K562 (cell line): Measurements from ENCODE around the gene LRRC4C. TPM values are rescaled to one million over a fixed set of nuclear protein-coding genes. Genes with fewer than 3 reads are reported as not detected.
A peak's percentile ranks its signal among the peaks of the same experiment; 100 is the strongest.

ENCODE experiments used
- ATAC-seq: fragments of 200-7000 bp; cut with Tn5 transposase; 3 replicates; pipeline ENCODE4 v1.9.1; 2020; ENCODE audit warnings: moderate library complexity
- BruUV-seq: library from RNA; stranded (reverse); fragments of 400-500 nt; replicated peaks from 2 replicates; lab custom pipeline; 2021; lab: Mats Ljungman, UMichigan
- CTCF ChIA-PET: fragments of 300-600 bp; formaldehyde crosslinking; extraction: SDS; loops from one replicate; lab custom pipeline; 2021; ENCODE audit warnings: low intra/inter-chr PET ratio; lab: Yijun Ruan, JAX
- POLR2A ChIA-PET: fragments of 300-600, 350-650 bp; sonication (Branson Sonifier 250); formaldehyde crosslinking; extraction: SDS; loops from one replicate; lab custom pipeline; 2021; ENCODE audit warnings: antibody characterized with exemption, inconsistent platforms; lab: Yijun Ruan, JAX
- DNase-seq, 4 experiments: peaks; one replicate each; pipeline versions ENCODE4 v3.0.0 to v3.0.0-alpha.2; 2011 to 2018; ENCODE audit warnings: low spot score in 3 of 4, mixed read lengths in 3 of 4; ENCODE audit errors: extremely low read depth in 1 of 4
- FAIRE-seq: peaks from 2 replicates; lab custom pipeline; 2011; peaks lifted over from hg19 to GRCh38; lab: Jason Lieb, UNC
- H2AFZ ChIP-seq: 2 replicates; pipeline ENCODE4 v1.6.0; 2011; ENCODE audit warnings: low read depth, low read length, control low read depth, inconsistent platforms
- H3K27ac ChIP-seq: fragments of 200-600 bp; 3 replicates; pipeline ENCODE4 v1.8.0; 2011; ENCODE audit warnings: low read depth, mild to moderate bottlenecking, control low read depth, inconsistent platforms, low read length, moderate library complexity, mixed read lengths; ENCODE audit errors: extremely low read depth
- H3K27me3 ChIP-seq, 2 experiments: fragments of 300-600 bp in 1 of 2; 2 replicates in 1 of 2; 3 replicates in 1 of 2; pipeline versions ENCODE4 v1.6.0 to v1.8.0; 2011; ENCODE audit warnings: inconsistent platforms in 2 of 2, low read length in 2 of 2, mild to moderate bottlenecking in 1 of 2, mixed read lengths in 1 of 2, moderate library complexity in 1 of 2; ENCODE audit not compliant: control insufficient read depth in 2 of 2, insufficient read depth in 2 of 2
- H3K36me3 ChIP-seq: fragments of 300-600 bp; 3 replicates; pipeline ENCODE4 v1.8.0; 2011; ENCODE audit warnings: mild to moderate bottlenecking, low read length, inconsistent platforms; ENCODE audit not compliant: control insufficient read depth, insufficient read depth
- H3K4me1 ChIP-seq, 2 experiments: fragments of 200-600 bp in 1 of 2; replicated peaks in 1 of 2; 2 replicates in 1 of 2; 3 replicates in 1 of 2; pipeline versions ENCODE4 v1.5.1 to v1.8.0; 2011; ENCODE audit warnings: inconsistent platforms in 2 of 2, low read length in 2 of 2, mild to moderate bottlenecking in 1 of 2, mixed read lengths in 1 of 2, moderate library complexity in 1 of 2; ENCODE audit not compliant: control insufficient read depth in 2 of 2, insufficient read depth in 2 of 2
- H3K4me2 ChIP-seq: 2 replicates; pipeline ENCODE4 v1.6.1; 2011; ENCODE audit warnings: low read length, control low read depth, inconsistent platforms, mixed read lengths; ENCODE audit not compliant: insufficient read depth
- H3K4me3 ChIP-seq: fragments of 200-600 bp; sonication (generic), shearing (Covaris generic); 2 replicates; pipeline ENCODE4 v1.5.1; 2016; ENCODE audit warnings: control low read depth, inconsistent platforms
- H3K79me2 ChIP-seq: fragments of 200-600 bp; 3 replicates; pipeline ENCODE4 v1.8.0; 2011; ENCODE audit warnings: low read length, inconsistent platforms; ENCODE audit not compliant: control insufficient read depth, insufficient read depth
- H3K9ac ChIP-seq, 2 experiments: 2 replicates each; pipeline versions ENCODE4 v1.6.0 to v1.6.1; 2011; ENCODE audit warnings: low read depth in 2 of 2, low read length in 2 of 2, control low read depth in 1 of 2, inconsistent platforms in 1 of 2, mild to moderate bottlenecking in 1 of 2, mixed read lengths in 1 of 2; ENCODE audit not compliant: insufficient read depth in 1 of 2
- H3K9me1 ChIP-seq: one replicate; pipeline ENCODE4 v1.6.0; 2011; ENCODE audit warnings: inconsistent platforms, mild to moderate bottlenecking, low read length, moderate library complexity; ENCODE audit not compliant: control insufficient read depth, insufficient read depth
- H3K9me3 ChIP-seq: replicated peaks from 2 replicates; pipeline ENCODE4 v1.5.1; 2011; ENCODE audit warnings: low read depth, low read length, inconsistent platforms; ENCODE audit not compliant: control insufficient read depth, insufficient read depth
- H4K20me1 ChIP-seq: replicated peaks from 2 replicates; pipeline ENCODE4 v1.6.1; 2011; ENCODE audit warnings: low read length, inconsistent platforms, mixed read lengths; ENCODE audit not compliant: control insufficient read depth, insufficient read depth
- BRD4 ChIP-seq: fragments of 200-600 bp; sonication (generic); IDR thresholded peaks from 2 replicates; pipeline ENCODE4 v1.6.1; 2017; ENCODE audit warnings: inconsistent platforms
- CEBPG ChIP-seq, 3 experiments: fragments of 200-800 bp in 1 of 3; sonication (Bioruptor generic) in 1 of 3; sonication (generic) in 1 of 3; formaldehyde crosslinking in 1 of 3; IDR thresholded peaks in 2 of 3; conservative IDR thresholded peaks in 1 of 3; 2 replicates each; pipeline versions ENCODE4 v1.6.1 to v1.8.0; 2016 to 2022; ENCODE audit warnings: missing compliant biosample characterization in 2 of 3, missing genetic modification characterization in 2 of 3, mild to moderate bottlenecking in 1 of 3, missing genetic modification reagents in 1 of 3
- CHCHD3 ChIP-seq: fragments of 250-450 bp; sonication (Bioruptor Pico); IDR thresholded peaks from 2 replicates; pipeline ENCODE4 v2.1.2; 2022; ENCODE audit warnings: mild to moderate bottlenecking
- LEF1 ChIP-seq: fragments of 450-650 bp; IDR thresholded peaks from 2 replicates; pipeline ENCODE4 v1.6.1; 2016; ENCODE audit warnings: mild to moderate bottlenecking
- MCM7 ChIP-seq, 2 experiments: fragments of 450-650 bp; IDR thresholded peaks; 2 replicates each; pipeline ENCODE4 v1.6.1; 2016 to 2018
- MYBL2 ChIP-seq, 2 experiments: fragments of 450-650 bp in 1 of 2; sonication (generic) in 1 of 2; formaldehyde crosslinking in 1 of 2; IDR thresholded peaks; 2 replicates each; pipeline versions ENCODE4 v1.6.1 to v1.8.1; 2017 to 2022; ENCODE audit warnings: borderline replicate concordance in 1 of 2, inconsistent platforms in 1 of 2, low read depth in 1 of 2, mild to moderate bottlenecking in 1 of 2, missing genetic modification reagents in 1 of 2, moderate library complexity in 1 of 2
- STAT5A ChIP-seq: IDR thresholded peaks from 2 replicates; pipeline ENCODE4 v1.6.1; 2012; ENCODE audit warnings: low read length, inconsistent platforms, borderline replicate concordance
- TAF1 ChIP-seq: IDR thresholded peaks from 2 replicates; pipeline ENCODE4 v1.6.1; 2011; ENCODE audit warnings: mild to moderate bottlenecking, low read length, moderate library complexity; ENCODE audit not compliant: insufficient read depth, control insufficient read depth, severe bottlenecking; ENCODE audit errors: extremely low read depth
- TEAD1 ChIP-seq, 2 experiments: fragments of 450-650 bp in 1 of 2; sonication (generic) in 1 of 2; formaldehyde crosslinking; IDR thresholded peaks; 2 replicates each; pipeline versions ENCODE4 v1.4.0 to v1.8.0; 2020 to 2022; ENCODE audit warnings: mild to moderate bottlenecking in 2 of 2, missing genetic modification reagents in 1 of 2
- ZNF239 ChIP-seq: fragments of 250-450 bp; sonication (Bioruptor Pico); IDR thresholded peaks from 2 replicates; pipeline ENCODE4 v1.4.0; 2020; ENCODE audit warnings: mild to moderate bottlenecking
- ZNF384 ChIP-seq: IDR thresholded peaks from 2 replicates; pipeline ENCODE4 v1.6.1; 2012; ENCODE audit warnings: low read depth, low read length, improper control_type of control experiment
- WGBS: fragments of 100-300 bp; shearing (Covaris generic); methylation state at CpG from one replicate; pipeline ENCODE4 v1.1.6; 2016; ENCODE audit warnings: low coverage, mixed read lengths; ENCODE audit not compliant: insufficient coverage; ENCODE audit errors: missing lambda C conversion rate; 5-methylcytosine and 5-hydroxymethylcytosine counted together
- in situ Hi-C: fragments of 300-500 bp; cut with MboI; formaldehyde crosslinking; loops from 4 replicates; pipeline ENCODE4 v1.15.0; 2018; ENCODE audit warnings: inconsistent platforms, mixed read lengths
- intact Hi-C: fragments of 100-400 bp; cut with micrococcal nuclease; formaldehyde crosslinking; loops from 2 replicates; pipeline ENCODE4 v1.14.2; 2022
- polyA plus RNA-seq, 8 experiments: library from polyadenylated mRNA; depleted of rRNA in 4 of 8; stranded (reverse) in 5 of 8; unstranded in 3 of 8; fragments of >200 nt; fragmentation: Nextera tagmentation in 2 of 8; fragmentation: Illumina TruSeq in 1 of 8; extraction: Ambion mirVana in 2 of 8; extraction: Trizol in 1 of 8; gene quantifications; 2 replicates each; pipeline versions ENCODE4 v1.2.1 to v1.2.3, GENCODE V29; 2011 to 2014; ENCODE audit warnings: inconsistent platforms in 1 of 8, missing spikeins in 1 of 8
- total RNA-seq, 7 experiments: library from RNA; depleted of rRNA in 6 of 7; stranded (reverse); fragments of >200 nt in 6 of 7; fragmentation: Illumina TruSeq in 2 of 7; extraction: Trizol in 2 of 7; gene quantifications; 2 replicates each; pipeline versions ENCODE4 v1.2.1 to v1.2.3, GENCODE V29; 2011 to 2021; ENCODE audit warnings: low replicate concordance in 1 of 7
- TF ChIP-seq, protein P1 (sequence below): fragments of 250-450 bp; sonication (Bioruptor Pico); IDR thresholded peaks from 2 replicates; pipeline ENCODE4 v1.5.0; 2020; ENCODE audit warnings: mild to moderate bottlenecking, borderline replicate concordance
- TF ChIP-seq, protein P2 (sequence below): sonication (generic); formaldehyde crosslinking; IDR thresholded peaks from 2 replicates; pipeline ENCODE4 v1.8.1; 2023; ENCODE audit warnings: mild to moderate bottlenecking, missing genetic modification reagents

Gene LRRC4C
- total and polyA plus RNA-seq, 9 of the 15 experiments (the other 6 are each of a cell fraction or from before 2014, with no cell fraction given), result not detected

DNA sequence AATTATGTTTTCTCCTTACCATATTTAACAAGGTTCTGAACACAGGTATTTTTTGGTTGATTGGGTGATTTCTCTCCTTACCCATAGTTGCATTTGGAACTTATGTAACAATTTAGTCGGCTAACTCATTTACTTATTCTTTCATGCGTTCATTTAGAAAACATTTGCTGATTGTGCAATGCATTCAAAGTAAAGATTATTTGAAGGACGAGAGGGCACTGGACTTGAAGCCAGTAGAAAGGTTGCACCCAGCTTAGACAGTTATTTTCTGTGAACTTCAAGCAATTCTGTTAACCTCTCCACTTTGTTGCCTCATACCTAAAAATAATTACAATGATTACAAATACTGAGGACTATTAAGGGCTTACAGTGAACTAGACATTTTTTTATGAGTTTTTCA is 769.6 kb downstream of the LRRC4C start:
- CTCF ChIA-PET, result no interaction called here
- in situ Hi-C loops, result no loop called here
- H3K4me2 ChIP-seq, result no peak overlapping the region

DNA sequence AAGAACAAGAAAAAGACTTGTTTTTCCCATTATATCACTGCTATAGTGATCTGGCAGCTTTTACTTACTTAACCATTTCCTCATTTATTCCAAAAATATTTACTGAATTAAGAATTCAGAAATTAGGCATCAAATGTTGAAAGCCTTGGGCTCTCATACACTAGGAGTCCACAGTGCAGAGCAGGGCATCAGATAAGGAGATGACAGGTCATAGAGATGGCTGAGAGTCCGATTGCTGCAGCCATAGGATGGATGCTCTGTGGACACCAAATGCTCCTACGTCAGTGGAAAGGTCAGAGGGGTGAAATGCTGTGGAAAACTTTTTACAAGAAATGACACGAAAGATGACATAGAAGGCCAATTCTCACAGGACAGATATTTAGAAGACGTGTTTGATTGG is 771.1 kb downstream of the LRRC4C start:
- Histone ChIP-seq H3K4me2 (no peak overlapping the region), H3K79me2 (no peaks in the 10 kb centered on the region), H3K27me3 (no peaks in the 10 kb centered on the region), H3K27ac (no peak overlapping the region), H3K9ac (no peak overlapping the region), H3K9me3 (no peaks in the 10 kb centered on the region; the same call in 1 of the 2 replicates), H3K4me3 (no peak overlapping the region), H2AFZ (no peak overlapping the region), H3K4me1 (no peaks in the 10 kb centered on the region), H3K9me1 (no peaks in the 10 kb centered on the region), H3K36me3 (no peaks in the 10 kb centered on the region), H4K20me1 (no peaks in the 10 kb centered on the region)
- no peak for DNase-seq
- ChIA-PET CTCF (no interaction called here), POLR2A (no interaction called here)
- ATAC-seq, result no peak
- WGBS, result 2% methylated on average over 4 of the region's 4 CpGs
- BruUV-seq, result no TSS peak
- in situ Hi-C loops (no loop called here), intact Hi-C loops (no loop called here)
- FAIRE-seq, result no peak
- TF ChIP-seq, protein P1, sequence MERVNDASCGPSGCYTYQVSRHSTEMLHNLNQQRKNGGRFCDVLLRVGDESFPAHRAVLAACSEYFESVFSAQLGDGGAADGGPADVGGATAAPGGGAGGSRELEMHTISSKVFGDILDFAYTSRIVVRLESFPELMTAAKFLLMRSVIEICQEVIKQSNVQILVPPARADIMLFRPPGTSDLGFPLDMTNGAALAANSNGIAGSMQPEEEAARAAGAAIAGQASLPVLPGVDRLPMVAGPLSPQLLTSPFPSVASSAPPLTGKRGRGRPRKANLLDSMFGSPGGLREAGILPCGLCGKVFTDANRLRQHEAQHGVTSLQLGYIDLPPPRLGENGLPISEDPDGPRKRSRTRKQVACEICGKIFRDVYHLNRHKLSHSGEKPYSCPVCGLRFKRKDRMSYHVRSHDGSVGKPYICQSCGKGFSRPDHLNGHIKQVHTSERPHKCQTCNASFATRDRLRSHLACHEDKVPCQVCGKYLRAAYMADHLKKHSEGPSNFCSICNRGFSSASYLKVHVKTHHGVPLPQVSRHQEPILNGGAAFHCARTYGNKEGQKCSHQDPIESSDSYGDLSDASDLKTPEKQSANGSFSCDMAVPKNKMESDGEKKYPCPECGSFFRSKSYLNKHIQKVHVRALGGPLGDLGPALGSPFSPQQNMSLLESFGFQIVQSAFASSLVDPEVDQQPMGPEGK (CRISPR knock-in tag), result no peak
- TF ChIP-seq MYBL2 (IDR thresholded peaks at IDR 0.05; ENCODE audit: low read depth) (no peak), MYBL2 (CRISPR knock-in tag; IDR thresholded peaks at IDR 0.05; ENCODE audit: borderline replicate concordance) (no peak), CHCHD3 (no peak), LEF1 (no peak), TEAD1 (CRISPR knock-in tag; IDR thresholded peaks at IDR 0.05) (no peak), STAT5A (no peak), BRD4 (no peak), TAF1 (no peak), MCM7 (IDR thresholded peaks at IDR 0.05) (no peak), ZNF239 (no peak)
- TF ChIP-seq, protein P2, sequence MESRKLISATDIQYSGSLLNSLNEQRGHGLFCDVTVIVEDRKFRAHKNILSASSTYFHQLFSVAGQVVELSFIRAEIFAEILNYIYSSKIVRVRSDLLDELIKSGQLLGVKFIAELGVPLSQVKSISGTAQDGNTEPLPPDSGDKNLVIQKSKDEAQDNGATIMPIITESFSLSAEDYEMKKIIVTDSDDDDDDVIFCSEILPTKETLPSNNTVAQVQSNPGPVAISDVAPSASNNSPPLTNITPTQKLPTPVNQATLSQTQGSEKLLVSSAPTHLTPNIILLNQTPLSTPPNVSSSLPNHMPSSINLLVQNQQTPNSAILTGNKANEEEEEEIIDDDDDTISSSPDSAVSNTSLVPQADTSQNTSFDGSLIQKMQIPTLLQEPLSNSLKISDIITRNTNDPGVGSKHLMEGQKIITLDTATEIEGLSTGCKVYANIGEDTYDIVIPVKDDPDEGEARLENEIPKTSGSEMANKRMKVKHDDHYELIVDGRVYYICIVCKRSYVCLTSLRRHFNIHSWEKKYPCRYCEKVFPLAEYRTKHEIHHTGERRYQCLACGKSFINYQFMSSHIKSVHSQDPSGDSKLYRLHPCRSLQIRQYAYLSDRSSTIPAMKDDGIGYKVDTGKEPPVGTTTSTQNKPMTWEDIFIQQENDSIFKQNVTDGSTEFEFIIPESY (CRISPR knock-in tag), result no peak

More for the DNA sequence above, 769.6 kb downstream of the LRRC4C start:
- Histone ChIP-seq H3K9me1 (no peaks in the 10 kb centered on the region), H3K4me3 (no peak overlapping the region), H4K20me1 (no peaks in the 10 kb centered on the region), H3K27me3 (no peaks in the 10 kb centered on the region), H3K9me3 (no peaks in the 10 kb centered on the region; the same call in 1 of the 2 replicates), H3K4me1 (no peaks in the 10 kb centered on the region), H3K27ac (no peak overlapping the region), H3K36me3 (no peaks in the 10 kb centered on the region), H3K79me2 (no peaks in the 10 kb centered on the region), H3K9ac (no peak overlapping the region), H2AFZ (no peak overlapping the region)
- POLR2A ChIA-PET, result interaction anchor here (0.6 kb wide), 1 partner anchor 206 kb away, joined by 4 read pairs; no protein-coding TSS in a partner anchor
- WGBS, result 3% methylated on average over 3 of the region's 3 CpGs
- DNase-seq (no peak), ATAC-seq (no peak), FAIRE-seq (no peak)
- no TSS peak for BruUV-seq
- no peak for TF ChIP-seq ZNF384
- no peak for TF ChIP-seq CEBPG (CRISPR knock-in tag; IDR thresholded peaks at IDR 0.05)
- TF ChIP-seq CEBPG (tag; conservative IDR thresholded peaks at IDR 0.05 in 1 of 2, IDR thresholded peaks at IDR 0.05 in 1 of 2), result peak in 1 of 2 experiments; percentile 35; a peak in 1 of 4 replicates
- intact Hi-C loops, result no loop called here
